ENCODE results near the gene ZBTB20. TPM values are rescaled to one million over a fixed set of nuclear protein-coding genes. Genes with fewer than 3 reads are reported as not detected.

The ZBTB20 gene
- total RNA-seq, 4 donors from 2014 or later, result 4.1 to 41.8 (median 11.6) TPM

- H3K27ac ChIP-seq, result no peak overlapping the region
- no peaks in the 10 kb centered on the region for H3K36me3 ChIP-seq
These were observed 343.9 kb downstream of the ZBTB20 start for GRCh38 chr3:114803042-114803695.

GRCh38 chr3:114800272-114801031 is 346.6 kb downstream of the ZBTB20 start:
- intact Hi-C loops (cut with DNase I), result no loop called here

More at GRCh38 chr3:114803042-114803695, 343.9 kb downstream of the ZBTB20 start:
- 82 to 91% methylated on average over 5 of the region's 5 CpGs for WGBS, 2 donors
- TF ChIP-seq POLR2A (IDR thresholded peaks at IDR 0.05) (no peak), CTCF (IDR thresholded peaks at IDR 0.05) (no peak)
- no peaks in the 10 kb centered on the region for H3K4me1 ChIP-seq
- DNase-seq, result no peak
- intact Hi-C loops (cut with DNase I), result no loop called here
- no peak overlapping the region for H3K4me3 ChIP-seq
- no peaks in the 10 kb centered on the region for H3K9me3 ChIP-seq
- H3K27me3 ChIP-seq, result no peaks in the 10 kb centered on the region

GRCh38 chr3:114799816-114800215 is 347.3 kb downstream of the ZBTB20 start:
- Histone ChIP-seq H3K9me3 (no peaks in the 10 kb centered on the region), H3K27me3 (no peaks in the 10 kb centered on the region), H3K4me3 (no peak overlapping the region), H3K36me3 (no peaks in the 10 kb centered on the region), H3K27ac (no peak overlapping the region), H3K4me1 (no peaks in the 10 kb centered on the region)
- DNase-seq, result no peak
- 93 to 94% methylated on average over 4 of the region's 4 CpGs for WGBS, 2 donors
- intact Hi-C loops (cut with DNase I), result no loop called here
- TF ChIP-seq POLR2A (IDR thresholded peaks at IDR 0.05) (no peak), CTCF (IDR thresholded peaks at IDR 0.05) (no peak)

More at GRCh38 chr3:114800272-114801031, 346.6 kb downstream of the ZBTB20 start:
- Histone ChIP-seq H3K36me3 (no peaks in the 10 kb centered on the region), H3K4me1 (no peaks in the 10 kb centered on the region), H3K27ac (no peak overlapping the region), H3K4me3 (no peak overlapping the region), H3K9me3 (no peaks in the 10 kb centered on the region), H3K27me3 (no peaks in the 10 kb centered on the region)
- 87 to 89% methylated on average over 5 of the region's 5 CpGs for WGBS, 2 donors
- no peak for TF ChIP-seq POLR2A (IDR thresholded peaks at IDR 0.05)
- no peak for TF ChIP-seq CTCF (IDR thresholded peaks at IDR 0.05)
- no peak for DNase-seq

GRCh38 chr3:114796796-114797195 is 350.3 kb downstream of the ZBTB20 start:
- Histone ChIP-seq H3K9me3 (no peaks in the 10 kb centered on the region), H3K27ac (no peak overlapping the region), H3K4me3 (no peak overlapping the region), H3K27me3 (no peaks in the 10 kb centered on the region), H3K36me3 (no peaks in the 10 kb centered on the region), H3K4me1 (no peaks in the 10 kb centered on the region)
- TF ChIP-seq CTCF (IDR thresholded peaks at IDR 0.05) (no peak), POLR2A (IDR thresholded peaks at IDR 0.05) (no peak)
- intact Hi-C loops (cut with DNase I), result no loop called here
- DNase-seq, result no peak

- intact Hi-C loops (cut with DNase I), result no loop called here
- Histone ChIP-seq H3K27me3 (no peaks in the 10 kb centered on the region), H3K4me3 (no peak overlapping the region), H3K36me3 (no peaks in the 10 kb centered on the region), H3K27ac (no peak overlapping the region), H3K9me3 (no peaks in the 10 kb centered on the region), H3K4me1 (no peaks in the 10 kb centered on the region)
- no peak for DNase-seq
- 92 to 95% methylated on average over 2 of the region's 2 CpGs for WGBS, 2 donors
- TF ChIP-seq POLR2A (IDR thresholded peaks at IDR 0.05) (no peak), CTCF (IDR thresholded peaks at IDR 0.05) (no peak)
These were observed 352.0 kb downstream of the ZBTB20 start for GRCh38 chr3:114794894-114795630.
